GM18499 (cell line): Measurements from ENCODE around the gene C18orf32.

ENCODE experiments used
- ATAC-seq: cut with Tn5 transposase; IDR thresholded peaks from one replicate; pipeline ENCODE4 v1.9.1; 2021; ENCODE audit warnings: moderate number of reproducible peaks; ENCODE audit not compliant: insufficient read depth, unreplicated experiment

Gene C18orf32

DNA sequence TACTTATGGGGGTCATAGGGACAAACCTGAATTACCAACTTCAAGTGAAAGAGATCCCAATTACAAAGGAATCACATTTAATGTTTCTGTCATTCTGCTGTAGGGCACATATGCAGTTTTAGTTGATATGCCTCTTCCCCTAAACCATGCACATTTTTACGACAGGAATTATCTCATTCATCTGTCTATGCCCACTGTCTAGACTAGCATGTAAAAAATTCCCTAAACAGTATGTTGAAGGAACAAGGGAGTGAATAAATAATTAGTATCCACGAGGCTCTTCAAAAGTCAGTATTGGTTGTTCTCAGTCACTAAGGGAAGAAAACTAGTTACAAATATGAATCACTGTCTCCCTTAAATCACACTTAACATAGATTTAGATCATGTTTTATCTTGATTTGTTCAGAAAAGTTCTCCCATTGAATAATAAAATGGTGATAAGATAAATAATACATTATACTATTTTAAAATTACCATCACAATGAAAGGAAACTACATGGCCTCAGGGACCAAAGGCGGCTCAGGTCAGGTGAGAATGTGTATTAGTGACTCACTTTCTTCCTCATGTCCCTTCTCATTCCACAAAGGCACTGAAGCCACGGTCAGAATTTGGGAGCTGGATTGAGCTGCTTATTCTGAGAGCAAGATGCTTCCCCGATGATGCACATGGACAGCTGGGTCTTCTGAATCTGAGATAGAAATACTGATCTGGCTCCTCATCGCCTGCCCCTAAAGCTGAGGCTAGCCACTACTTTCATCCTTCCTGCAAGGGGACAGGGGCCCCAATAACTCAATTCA is 55.7 kb downstream of the C18orf32 start:
- no peak for ATAC-seq
